A673 (cell line): Measurements from ENCODE around the gene TMEM92. TPM values are rescaled to one million over a fixed set of nuclear protein-coding genes. Genes with fewer than 3 reads are reported as not detected.

Experiments used
- BruUV-seq: library from RNA; stranded (reverse); fragments of 400-500 nt; replicated peaks from 2 replicates; lab custom pipeline; 2021; lab: Mats Ljungman, UMichigan
- CTCF ChIA-PET: fragments of 300-600 bp; sonication (Branson Sonifier 250); formaldehyde crosslinking; loops from one replicate; lab custom pipeline; 2022; ENCODE audit warnings: antibody characterized with exemption; lab: Charles Lee
- POLR2A ChIA-PET: fragments of 300-600 bp; sonication (Branson Sonifier 250); formaldehyde crosslinking; loops from one replicate; lab custom pipeline; 2022; ENCODE audit warnings: antibody characterized with exemption; ENCODE audit not compliant: low non-redundant PET; lab: Charles Lee
- DNase-seq: peaks from one replicate; pipeline ENCODE4 v3.0.0-alpha.2; 2015; ENCODE audit warnings: low spot score
- H3K27ac ChIP-seq: fragments of 200-600 bp; sonication (generic); 2 replicates; pipeline ENCODE4 v1.5.1; 2016; ENCODE audit warnings: mixed run types, low read depth, mild to moderate bottlenecking, mixed read lengths, antibody characterized with exemption, low read length; ENCODE audit not compliant: poor library complexity, severe bottlenecking
- H3K27me3 ChIP-seq: fragments of 200-600 bp; sonication (generic); replicated peaks from 2 replicates; pipeline ENCODE4 v1.6.1; 2017; ENCODE audit warnings: mixed run types, low read depth, mild to moderate bottlenecking, mixed read lengths, antibody characterized with exemption, low read length; ENCODE audit not compliant: insufficient read depth, poor library complexity
- H3K36me3 ChIP-seq: fragments of 200-600 bp; sonication (generic); 2 replicates; pipeline ENCODE4 v1.6.1; 2016; ENCODE audit warnings: mixed run types, mild to moderate bottlenecking, mixed read lengths, antibody characterized with exemption, low read length; ENCODE audit not compliant: insufficient read depth, poor library complexity, severe bottlenecking
- H3K4me1 ChIP-seq: fragments of 200-600 bp; sonication (generic); 2 replicates; pipeline ENCODE4 v1.6.1; 2017; ENCODE audit warnings: mixed run types, mild to moderate bottlenecking, mixed read lengths, antibody characterized with exemption, low read length; ENCODE audit not compliant: insufficient read depth, poor library complexity, severe bottlenecking
- H3K4me3 ChIP-seq: fragments of 200-600 bp; sonication (generic); 2 replicates; pipeline ENCODE4 v1.5.1; 2016; ENCODE audit warnings: low read depth, mixed run types, mild to moderate bottlenecking, mixed read lengths, low read length; ENCODE audit not compliant: poor library complexity, severe bottlenecking
- H3K9me3 ChIP-seq: fragments of 200-600 bp; sonication (generic); 2 replicates; pipeline ENCODE4 v1.6.1; 2016; ENCODE audit warnings: mixed run types, low read depth, mild to moderate bottlenecking, mixed read lengths, antibody characterized with exemption, low read length; ENCODE audit not compliant: poor library complexity, severe bottlenecking
- EZH2 ChIP-seq: fragments of 200-600 bp; sonication (generic); IDR thresholded peaks from 2 replicates; pipeline ENCODE4 v1.6.1; 2017; ENCODE audit warnings: borderline replicate concordance, low read depth, mild to moderate bottlenecking, mixed read lengths, antibody characterized with exemption, low read length; ENCODE audit not compliant: poor library complexity, severe bottlenecking
- intact Hi-C: fragments of 100-400 bp; cut with micrococcal nuclease; formaldehyde crosslinking; loops from one replicate; pipeline ENCODE4 v1.10.0; 2022; ENCODE audit not compliant: unreplicated experiment
- total RNA-seq: library from RNA; stranded (reverse); gene quantifications from 2 replicates; pipeline ENCODE4 v1.2.3, GENCODE V29; 2021
- TF ChIP-seq, protein P1 (sequence below): fragments of 300-800, 200-600 bp; sonication (generic); conservative IDR thresholded peaks from 2 replicates; pipeline ENCODE4 v1.5.1; 2017; ENCODE audit warnings: low read depth, mild to moderate bottlenecking, antibody characterized with exemption, low read length, moderate library complexity, mixed read lengths

TMEM92 gene
- total RNA-seq, 1 experiment from 2014 or later, result 0.19 TPM

DNA sequence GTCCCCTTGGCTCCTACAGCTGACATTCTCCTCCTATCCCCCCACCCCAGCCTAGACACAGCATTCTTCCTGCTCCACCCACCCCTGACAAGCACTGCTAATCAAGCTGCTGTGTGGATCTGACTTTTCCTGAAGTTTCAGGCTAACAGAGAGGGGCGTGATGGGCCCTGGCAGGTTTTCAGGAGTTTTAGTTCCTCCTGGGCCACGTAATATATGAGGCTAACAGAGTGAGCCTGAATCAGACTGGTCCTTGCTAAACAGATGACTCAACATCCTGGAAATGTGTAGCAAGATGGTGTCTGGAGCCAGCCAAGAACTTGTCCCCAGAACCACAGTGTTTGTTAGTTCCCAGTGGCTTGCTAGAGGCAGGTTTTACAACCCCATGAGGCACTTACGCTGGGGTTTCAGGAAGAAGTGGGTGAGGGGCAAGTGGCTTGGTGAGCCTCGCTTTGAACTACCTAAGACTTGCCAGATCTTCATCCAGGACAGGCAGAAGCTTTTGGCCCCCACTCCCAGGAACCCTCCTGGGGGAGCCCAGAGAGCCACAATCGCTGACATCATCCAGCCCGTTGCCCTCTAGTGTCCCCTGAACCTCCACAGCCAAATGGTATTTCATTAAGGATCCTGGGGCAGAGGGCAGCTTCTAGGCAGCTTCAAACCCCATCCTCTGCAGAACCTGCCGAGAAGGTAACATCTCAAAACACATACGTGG is 15.9 kb downstream of the TMEM92 start:
- Histone ChIP-seq H3K4me3 (no peak overlapping the region), H3K9me3 (no peaks in the 10 kb centered on the region), H3K27ac (peak overlapping the region; percentile 5), H3K27me3 (no peaks in the 10 kb centered on the region), H3K4me1 (peaks cover 18% of the 10 kb centered on the region), H3K36me3 (no peaks in the 10 kb centered on the region)
- no TSS peak for BruUV-seq
- intact Hi-C loops, result loop anchor here (10.0 kb wide), 1 partner anchor 125 kb away; the partner anchor contains the start of gene SGCA
- ChIA-PET POLR2A (no interaction called here), CTCF (no interaction called here)
- TF ChIP-seq, protein P1, sequence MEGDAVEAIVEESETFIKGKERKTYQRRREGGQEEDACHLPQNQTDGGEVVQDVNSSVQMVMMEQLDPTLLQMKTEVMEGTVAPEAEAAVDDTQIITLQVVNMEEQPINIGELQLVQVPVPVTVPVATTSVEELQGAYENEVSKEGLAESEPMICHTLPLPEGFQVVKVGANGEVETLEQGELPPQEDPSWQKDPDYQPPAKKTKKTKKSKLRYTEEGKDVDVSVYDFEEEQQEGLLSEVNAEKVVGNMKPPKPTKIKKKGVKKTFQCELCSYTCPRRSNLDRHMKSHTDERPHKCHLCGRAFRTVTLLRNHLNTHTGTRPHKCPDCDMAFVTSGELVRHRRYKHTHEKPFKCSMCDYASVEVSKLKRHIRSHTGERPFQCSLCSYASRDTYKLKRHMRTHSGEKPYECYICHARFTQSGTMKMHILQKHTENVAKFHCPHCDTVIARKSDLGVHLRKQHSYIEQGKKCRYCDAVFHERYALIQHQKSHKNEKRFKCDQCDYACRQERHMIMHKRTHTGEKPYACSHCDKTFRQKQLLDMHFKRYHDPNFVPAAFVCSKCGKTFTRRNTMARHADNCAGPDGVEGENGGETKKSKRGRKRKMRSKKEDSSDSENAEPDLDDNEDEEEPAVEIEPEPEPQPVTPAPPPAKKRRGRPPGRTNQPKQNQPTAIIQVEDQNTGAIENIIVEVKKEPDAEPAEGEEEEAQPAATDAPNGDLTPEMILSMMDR, result no peak
- TF ChIP-seq EZH2, result no peak
- DNase-seq, result peak; percentile 56

DNA sequence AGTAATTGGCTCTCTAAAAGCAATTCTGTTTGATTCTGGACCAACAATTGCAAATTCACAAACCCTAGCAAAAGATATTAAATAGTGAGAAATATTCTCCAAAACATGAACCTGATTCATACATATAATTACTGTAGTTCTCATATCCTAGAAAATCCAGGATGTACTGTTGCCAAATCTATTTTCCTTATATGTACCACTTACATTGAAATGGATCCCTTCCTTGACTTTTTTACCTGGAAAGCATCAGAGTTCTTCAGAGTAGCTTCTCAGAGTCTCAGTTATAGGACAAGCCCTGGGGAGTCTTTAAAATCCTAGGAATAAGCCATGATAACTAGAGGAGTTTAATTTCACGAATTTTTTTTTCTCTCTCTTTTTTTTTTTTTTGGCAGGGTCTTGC is 16.7 kb downstream of the TMEM92 start:
- Histone ChIP-seq H3K27me3 (no peaks in the 10 kb centered on the region), H3K4me3 (no peak overlapping the region), H3K36me3 (no peaks in the 10 kb centered on the region), H3K9me3 (no peaks in the 10 kb centered on the region), H3K4me1 (peaks cover 17% of the 10 kb centered on the region), H3K27ac (no peak overlapping the region)
- ChIA-PET CTCF (interaction anchor here (0.7 kb wide), 1 partner anchor 338 kb away, joined by 7 read pairs; no protein-coding TSS in a partner anchor), POLR2A (no interaction called here)
- BruUV-seq, result no TSS peak
- no peak for DNase-seq
- TF ChIP-seq EZH2, result no peak
- TF ChIP-seq, protein P1, result no peak
- intact Hi-C loops, result loop anchor here (10.0 kb wide), 1 partner anchor 126 kb away; the partner anchor contains the start of gene SGCA

DNA sequence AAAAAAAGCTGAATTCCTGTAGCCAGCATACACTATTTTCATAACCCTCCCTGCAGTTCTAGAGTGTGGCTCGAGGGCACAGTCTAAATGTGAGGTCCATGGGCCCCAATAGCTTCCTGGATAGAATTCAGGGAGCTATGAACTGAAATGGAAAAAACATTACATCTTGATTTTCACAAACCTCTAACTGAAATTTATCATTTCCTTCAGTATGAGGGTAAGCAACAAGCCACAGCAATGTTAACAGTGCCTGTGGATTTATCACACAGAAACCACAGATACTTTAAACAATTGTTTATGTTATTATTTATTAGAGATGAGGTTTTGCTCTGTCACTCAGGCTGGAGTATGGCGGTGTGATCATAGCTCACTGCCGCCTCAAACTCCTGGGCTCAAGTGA is 18.2 kb downstream of the TMEM92 start:
- H3K4me3 ChIP-seq, result no peak overlapping the region
- H3K27me3 ChIP-seq, result no peaks in the 10 kb centered on the region
- H3K4me1 ChIP-seq, result peaks cover 12% of the 10 kb centered on the region
- BruUV-seq, result no TSS peak
- intact Hi-C loops, result loop anchor here (10.0 kb wide), 1 partner anchor 128 kb away; the partner anchor contains the start of gene SGCA
- H3K27ac ChIP-seq, result no peak overlapping the region
- ChIA-PET CTCF (interaction anchor here (1.0 kb wide), 1 partner anchor 123 kb away, joined by 5 read pairs; no protein-coding TSS in a partner anchor), POLR2A (no interaction called here)
- no peak for TF ChIP-seq EZH2
- TF ChIP-seq, protein P1, result no peak
- DNase-seq, result no peak
- no peaks in the 10 kb centered on the region for H3K9me3 ChIP-seq
- H3K36me3 ChIP-seq, result no peaks in the 10 kb centered on the region
